Activated T-cell treated with anti-CD3 and anti-CD28 coated beads, Interleukin-2, amount 50 U/mL, for 4 hours (primary cell): ENCODE measurements around the gene YIPF5. TPM values are rescaled to one million over a fixed set of nuclear protein-coding genes. Genes with fewer than 3 reads are reported as not detected.

Experiments used
- ATAC-seq, 2 donors: fragments of 200-7000 bp; cut with Tn5 transposase; one replicate each; pipeline ENCODE4 v1.10.0; 2021
- DNase-seq: peaks from one replicate; pipeline ENCODE4 v3.0.0-alpha.2; 2020
- H3K27me3 Mint-ChIP-seq: one replicate; pipeline ENCODE4 v1.8.0; 2021; ENCODE audit warnings: low read depth, mixed read lengths
- H3K36me3 Mint-ChIP-seq: one replicate; pipeline ENCODE4 v1.8.0; 2022; ENCODE audit warnings: mixed read lengths; ENCODE audit not compliant: insufficient read depth
- H3K4me1 Mint-ChIP-seq: one replicate; pipeline ENCODE4 v1.8.0; 2021; ENCODE audit warnings: low read depth, mixed read lengths
- H3K4me3 Mint-ChIP-seq: one replicate; pipeline ENCODE4 v1.8.0; 2021; ENCODE audit warnings: mild to moderate bottlenecking, moderate library complexity, mixed read lengths
- H3K9me3 Mint-ChIP-seq: one replicate; pipeline ENCODE4 v1.8.0; 2021; ENCODE audit warnings: mixed read lengths
- total RNA-seq, 3 donors: library from RNA; stranded (reverse); gene quantifications; one replicate each; pipeline ENCODE4 v1.2.1, GENCODE V29; 2021

YIPF5 gene
- total RNA-seq, 3 donors from 2014 or later: 27.2 to 32.2 (median 30.8) TPM

- Mint-ChIP-seq H3K27me3 (no peaks in the 10 kb centered on the region), H3K4me3 (no peak overlapping the region), H3K36me3 (peaks cover 2% of the 10 kb centered on the region), H3K9me3 (no peaks in the 10 kb centered on the region), H3K4me1 (no peaks in the 10 kb centered on the region)
- no peak for DNase-seq
- no peak for ATAC-seq
These were observed 19.4 kb downstream of the YIPF5 start for GRCh38 chr5:144151026-144151425.

GRCh38 chr5:144144956-144145751, 25.3 kb downstream of the YIPF5 start:
- H3K9me3 Mint-ChIP-seq: no peaks in the 10 kb centered on the region
- H3K4me3 Mint-ChIP-seq: no peak overlapping the region
- ATAC-seq: no peak
- H3K36me3 Mint-ChIP-seq: no peaks in the 10 kb centered on the region
- peaks cover 6% of the 10 kb centered on the region for H3K27me3 Mint-ChIP-seq
- DNase-seq: no peak
- H3K4me1 Mint-ChIP-seq: peaks cover 9% of the 10 kb centered on the region

GRCh38 chr5:144143625-144144024, 26.8 kb downstream of the YIPF5 start:
- H3K9me3 Mint-ChIP-seq: no peaks in the 10 kb centered on the region
- DNase-seq: no peak
- no peaks in the 10 kb centered on the region for H3K36me3 Mint-ChIP-seq
- H3K27me3 Mint-ChIP-seq: peaks cover 6% of the 10 kb centered on the region
- no peak for ATAC-seq
- H3K4me1 Mint-ChIP-seq: peaks cover 9% of the 10 kb centered on the region
- H3K4me3 Mint-ChIP-seq: no peak overlapping the region

GRCh38 chr5:144142824-144143162, 27.7 kb downstream of the YIPF5 start:
- DNase-seq: no peak
- ATAC-seq: no peak
- no peaks in the 10 kb centered on the region for H3K36me3 Mint-ChIP-seq
- H3K4me3 Mint-ChIP-seq: no peak overlapping the region
- no peaks in the 10 kb centered on the region for H3K9me3 Mint-ChIP-seq
- peaks cover 8% of the 10 kb centered on the region for H3K27me3 Mint-ChIP-seq
- peaks cover 9% of the 10 kb centered on the region for H3K4me1 Mint-ChIP-seq

- DNase-seq: no peak
- Mint-ChIP-seq H3K9me3 (no peaks in the 10 kb centered on the region), H3K36me3 (no peaks in the 10 kb centered on the region), H3K27me3 (peaks cover 8% of the 10 kb centered on the region), H3K4me1 (peaks cover 9% of the 10 kb centered on the region), H3K4me3 (no peak overlapping the region)
- ATAC-seq: peak; percentile 67 to 82
These were observed 28.2 kb downstream of the YIPF5 start for GRCh38 chr5:144142139-144142823.

- Mint-ChIP-seq H3K9me3 (no peaks in the 10 kb centered on the region), H3K4me3 (no peak overlapping the region), H3K27me3 (peaks cover 8% of the 10 kb centered on the region), H3K4me1 (peaks cover 9% of the 10 kb centered on the region), H3K36me3 (no peaks in the 10 kb centered on the region)
- DNase-seq: no peak
- ATAC-seq: no peak
These were observed 28.9 kb downstream of the YIPF5 start for GRCh38 chr5:144141585-144141984.

GRCh38 chr5:144139586-144139985, 30.9 kb downstream of the YIPF5 start:
- DNase-seq: no peak
- Mint-ChIP-seq H3K36me3 (no peaks in the 10 kb centered on the region), H3K9me3 (no peaks in the 10 kb centered on the region), H3K4me1 (peaks cover 9% of the 10 kb centered on the region), H3K4me3 (no peak overlapping the region), H3K27me3 (peaks cover 8% of the 10 kb centered on the region)
- no peak for ATAC-seq

- H3K9me3 Mint-ChIP-seq: no peaks in the 10 kb centered on the region
- H3K4me3 Mint-ChIP-seq: no peak overlapping the region
- no peaks in the 10 kb centered on the region for H3K36me3 Mint-ChIP-seq
- H3K4me1 Mint-ChIP-seq: no peaks in the 10 kb centered on the region
- H3K27me3 Mint-ChIP-seq: peaks cover 2% of the 10 kb centered on the region
- no peak for DNase-seq
- no peak for ATAC-seq
These were observed 35.2 kb downstream of the YIPF5 start for GRCh38 chr5:144135113-144135762.

GRCh38 chr5:144134194-144134826, 36.1 kb downstream of the YIPF5 start:
- Mint-ChIP-seq H3K27me3 (peaks cover 2% of the 10 kb centered on the region), H3K4me1 (no peaks in the 10 kb centered on the region), H3K9me3 (no peaks in the 10 kb centered on the region), H3K4me3 (no peak overlapping the region), H3K36me3 (no peaks in the 10 kb centered on the region)
- ATAC-seq (no peak), DNase-seq (no peak)

GRCh38 chr5:144133050-144133633, 37.3 kb downstream of the YIPF5 start:
- Mint-ChIP-seq H3K4me3 (no peak overlapping the region), H3K27me3 (peaks cover 1% of the 10 kb centered on the region), H3K9me3 (no peaks in the 10 kb centered on the region), H3K36me3 (no peaks in the 10 kb centered on the region), H3K4me1 (no peaks in the 10 kb centered on the region)
- ATAC-seq (no peak), DNase-seq (no peak)

GRCh38 chr5:144131261-144131660, 39.2 kb downstream of the YIPF5 start:
- Mint-ChIP-seq H3K4me3 (no peak overlapping the region), H3K9me3 (no peaks in the 10 kb centered on the region), H3K27me3 (no peaks in the 10 kb centered on the region), H3K4me1 (no peaks in the 10 kb centered on the region), H3K36me3 (no peaks in the 10 kb centered on the region)
- ATAC-seq (no peak), DNase-seq (no peak)

- Mint-ChIP-seq H3K4me3 (no peak overlapping the region), H3K27me3 (no peaks in the 10 kb centered on the region), H3K4me1 (no peaks in the 10 kb centered on the region), H3K9me3 (no peaks in the 10 kb centered on the region), H3K36me3 (no peaks in the 10 kb centered on the region)
- DNase-seq (no peak), ATAC-seq (no peak)
These were observed 40.2 kb downstream of the YIPF5 start for GRCh38 chr5:144130306-144130705.

- no peak for ATAC-seq
- Mint-ChIP-seq H3K4me3 (no peak overlapping the region), H3K36me3 (no peaks in the 10 kb centered on the region), H3K27me3 (no peaks in the 10 kb centered on the region), H3K9me3 (no peaks in the 10 kb centered on the region), H3K4me1 (no peaks in the 10 kb centered on the region)
- DNase-seq: no peak
These were observed 41.6 kb downstream of the YIPF5 start for GRCh38 chr5:144128844-144129243.

- Mint-ChIP-seq H3K27me3 (no peaks in the 10 kb centered on the region), H3K36me3 (no peaks in the 10 kb centered on the region), H3K4me1 (no peaks in the 10 kb centered on the region), H3K9me3 (no peaks in the 10 kb centered on the region), H3K4me3 (no peak overlapping the region)
- no peak for DNase-seq
- no peak for ATAC-seq
These were observed 43.8 kb downstream of the YIPF5 start for GRCh38 chr5:144126707-144127106.
